Measurements from ENCODE around the gene ACBD4. TPM values are rescaled to one million over a fixed set of nuclear protein-coding genes. Genes with fewer than 3 reads are reported as not detected.

Gene ACBD4
- total RNA-seq, 1 experiment from 2014 or later: 21.2 TPM

GRCh38 chr17:45162025-45162687, 26.7 kb downstream of the ACBD4 start:
- Mint-ChIP-seq H3K27me3 (ENCODE audit: insufficient read depth, unreplicated experiment) (no peaks in the 10 kb centered on the region), H3K9me3 (ENCODE audit: unreplicated experiment) (no peaks in the 10 kb centered on the region), H3K4me3 (ENCODE audit: unreplicated experiment) (peak overlapping the region; percentile 77), H3K4me1 (ENCODE audit: low read depth, unreplicated experiment) (peaks cover 27% of the 10 kb centered on the region), H3K27ac (ENCODE audit: unreplicated experiment) (peak overlapping the region; percentile 99), H3K36me3 (ENCODE audit: insufficient read depth, unreplicated experiment) (peaks cover 42% of the 10 kb centered on the region)
- ChIA-PET POLR2A (interaction anchor here (1.0 to 5.9 kb wide), 7 partner anchors 11 to 155 kb away, joined by 3 to 279 read pairs (median 22); partner anchors contain the start of genes ACBD4, HEXIM1 and MAP3K14), CTCF (interaction anchor here (1.1 to 4.8 kb wide), 8 partner anchors 10 to 39 kb away, joined by 3 to 158 read pairs (median 19); partner anchors contain the start of genes ACBD4 and HEXIM1)
- intact Hi-C loops (cut with micrococcal nuclease; ENCODE audit: unreplicated experiment): no loop called here
- H3K4me1 ChIP-seq: peaks cover 42% of the 10 kb centered on the region
- no peak for DNase-seq
- no TSS peak for BruUV-seq (replicated peaks)
- no peaks in the 10 kb centered on the region for H3K9me3 ChIP-seq
- no peaks in the 10 kb centered on the region for H3K36me3 ChIP-seq (ENCODE audit: control insufficient read depth, insufficient read depth, low read length)
- peak overlapping the region; percentile 27 for H3K4me3 ChIP-seq (ENCODE audit: low read depth, low read length)
- H3K27me3 ChIP-seq (replicated peaks; ENCODE audit: control insufficient read depth, insufficient read depth, low read length): no peaks in the 10 kb centered on the region
- TF ChIP-seq CTCF (IDR thresholded peaks at IDR 0.05; ENCODE audit: insufficient read depth in 1 of 2, low read depth in 1 of 2, low read length in 1 of 2, severe bottlenecking in 1 of 2, unreplicated experiment in 1 of 2): no peak

- no peak for TF ChIP-seq CTCF (IDR thresholded peaks at IDR 0.05; ENCODE audit: insufficient read depth in 1 of 2, low read depth in 1 of 2, low read length in 1 of 2, severe bottlenecking in 1 of 2, unreplicated experiment in 1 of 2)
- BruUV-seq (replicated peaks): no TSS peak
These were observed 29.3 kb downstream of the ACBD4 start for GRCh38 chr17:45164734-45165269.

GRCh38 chr17:45168991-45169752, 33.7 kb downstream of the ACBD4 start:
- Histone ChIP-seq H3K36me3 (ENCODE audit: control insufficient read depth, insufficient read depth, low read length) (no peaks in the 10 kb centered on the region), H3K4me3 (ENCODE audit: low read depth, low read length) (no peak overlapping the region), H3K4me1 (peaks cover 48% of the 10 kb centered on the region), H3K27me3 (replicated peaks; ENCODE audit: control insufficient read depth, insufficient read depth, low read length) (no peaks in the 10 kb centered on the region), H3K9me3 (no peaks in the 10 kb centered on the region)
- peaks cover 45% of the 10 kb centered on the region for H3K4me1 Mint-ChIP-seq (ENCODE audit: low read depth, unreplicated experiment)
- H3K27me3 Mint-ChIP-seq (ENCODE audit: insufficient read depth, unreplicated experiment): no peaks in the 10 kb centered on the region
- intact Hi-C loops (cut with micrococcal nuclease; ENCODE audit: unreplicated experiment): no loop called here
- ChIA-PET CTCF (interaction anchor here (4.5 kb wide), 1 partner anchor 34 kb away, joined by 40 read pairs; the partner anchor contains the start of gene ACBD4), POLR2A (interaction anchor here (8.1 kb wide), 1 partner anchor 8 kb away, joined by 183 read pairs; the partner anchor contains the start of gene HEXIM2)
- H3K9me3 Mint-ChIP-seq (ENCODE audit: unreplicated experiment): no peaks in the 10 kb centered on the region
- no TSS peak for BruUV-seq (replicated peaks)
- no peak for TF ChIP-seq CTCF (IDR thresholded peaks at IDR 0.05; ENCODE audit: insufficient read depth in 1 of 2, low read depth in 1 of 2, low read length in 1 of 2, severe bottlenecking in 1 of 2, unreplicated experiment in 1 of 2)
- DNase-seq: no peak
- H3K4me3 Mint-ChIP-seq (ENCODE audit: unreplicated experiment): no peak overlapping the region
- H3K27ac Mint-ChIP-seq (ENCODE audit: unreplicated experiment): peak overlapping the region; percentile 94
- peaks cover 27% of the 10 kb centered on the region for H3K36me3 Mint-ChIP-seq (ENCODE audit: insufficient read depth, unreplicated experiment)

More at GRCh38 chr17:45164734-45165269, 29.3 kb downstream of the ACBD4 start:
- Mint-ChIP-seq H3K36me3 (ENCODE audit: insufficient read depth, unreplicated experiment) (peaks cover 30% of the 10 kb centered on the region), H3K4me1 (ENCODE audit: low read depth, unreplicated experiment) (peaks cover 21% of the 10 kb centered on the region), H3K27me3 (ENCODE audit: insufficient read depth, unreplicated experiment) (no peaks in the 10 kb centered on the region), H3K4me3 (ENCODE audit: unreplicated experiment) (no peak overlapping the region), H3K9me3 (ENCODE audit: unreplicated experiment) (no peaks in the 10 kb centered on the region), H3K27ac (ENCODE audit: unreplicated experiment) (no peak overlapping the region)
- ChIA-PET CTCF (interaction anchor here (0.8 to 1.2 kb wide), 2 partner anchors 15 to 30 kb away, joined by 3 to 4 read pairs; partner anchors contain the start of gene ACBD4), POLR2A (interaction anchor here (0.5 to 1.7 kb wide), 2 partner anchors 14 to 16 kb away, joined by 3 to 5 read pairs; partner anchors contain the start of gene HEXIM1)
- Histone ChIP-seq H3K36me3 (ENCODE audit: control insufficient read depth, insufficient read depth, low read length) (no peaks in the 10 kb centered on the region), H3K9me3 (no peaks in the 10 kb centered on the region), H3K4me1 (peaks cover 24% of the 10 kb centered on the region), H3K4me3 (ENCODE audit: low read depth, low read length) (no peak overlapping the region), H3K27me3 (replicated peaks; ENCODE audit: control insufficient read depth, insufficient read depth, low read length) (no peaks in the 10 kb centered on the region)
- intact Hi-C loops (cut with micrococcal nuclease; ENCODE audit: unreplicated experiment): no loop called here
- DNase-seq: no peak

All from Caco-2 (cell line).